Loucy (cell line): Measurements from ENCODE around the gene DHRS3.

Source experiments
- CTCF ChIP-seq: fragments of 200-600 bp; sonication (generic); conservative IDR thresholded peaks from 2 replicates; pipeline ENCODE4 v1.5.1; 2014; ENCODE audit warnings: mild to moderate bottlenecking, antibody characterized with exemption, low read length
- EZH2phosphoT487 ChIP-seq: fragments of 200-600 bp; IDR thresholded peaks from 2 replicates; pipeline ENCODE4 v1.6.1; 2018; ENCODE audit warnings: antibody characterized with exemption, mild to moderate bottlenecking, moderate library complexity, borderline replicate concordance

GRCh38 chr1:12662556-12662955, 44.5 kb upstream of the DHRS3 start:
- no peak for TF ChIP-seq CTCF
- TF ChIP-seq EZH2phosphoT487 = no peak
